Keratinocyte (primary cell): ENCODE results near the gene MYL10. TPM values are rescaled to one million over a fixed set of nuclear protein-coding genes. Genes with fewer than 3 reads are reported as not detected.

Experiments
- DNase-seq: peaks from one replicate; pipeline ENCODE4 v3.0.0-alpha.2; 2011; ENCODE audit warnings: low read depth, missing footprints, low spot score
- FAIRE-seq: peaks from 2 replicates; lab custom pipeline; 2011; peaks lifted over from hg19 to GRCh38; lab: Jason Lieb, UNC
- H2AFZ ChIP-seq: 2 replicates; pipeline ENCODE4 v1.6.0; 2012; ENCODE audit warnings: low read length, control low read depth, inconsistent platforms; ENCODE audit not compliant: control insufficient read depth
- H3K27ac ChIP-seq: 2 replicates; pipeline ENCODE4 v1.5.1; 2011; ENCODE audit warnings: low read length; ENCODE audit not compliant: control insufficient read depth, insufficient read depth
- H3K27me3 ChIP-seq: 3 replicates; pipeline ENCODE4 v1.6.0; 2011; ENCODE audit warnings: low read length; ENCODE audit not compliant: control insufficient read depth, insufficient read depth; ENCODE audit errors: extremely low read depth
- H3K36me3 ChIP-seq, 2 experiments: 2 replicates in 1 of 2; 3 replicates in 1 of 2; pipeline ENCODE4 v1.5.1; 2011; ENCODE audit warnings: low read length in 2 of 2, mild to moderate bottlenecking in 1 of 2; ENCODE audit not compliant: control insufficient read depth in 2 of 2, insufficient read depth in 2 of 2; ENCODE audit errors: extremely low read depth in 1 of 2
- H3K4me1 ChIP-seq: 3 replicates; pipeline ENCODE4 v1.5.1; 2011; ENCODE audit warnings: low read length; ENCODE audit not compliant: control insufficient read depth, insufficient read depth; ENCODE audit errors: extremely low read depth
- H3K4me2 ChIP-seq: 3 replicates; pipeline ENCODE4 v1.6.0; 2011; ENCODE audit warnings: low read depth, low read length; ENCODE audit not compliant: control insufficient read depth, insufficient read depth; ENCODE audit errors: extremely low read depth
- H3K4me3 ChIP-seq, 3 experiments: fragments of 200-600 bp in 1 of 3; sonication (generic) in 1 of 3; 2 replicates in 2 of 3; 3 replicates in 1 of 3; pipeline ENCODE4 v1.5.1; 2011 to 2016; ENCODE audit warnings: low read length in 3 of 3, mild to moderate bottlenecking in 3 of 3, control low read depth in 2 of 3, inconsistent platforms in 1 of 3, low read depth in 1 of 3, mixed read lengths in 1 of 3, mixed run types in 1 of 3, moderate library complexity in 1 of 3; ENCODE audit not compliant: control insufficient read depth in 2 of 3, insufficient read depth in 2 of 3; ENCODE audit errors: extremely low read depth in 1 of 3
- H3K79me2 ChIP-seq: 2 replicates; pipeline ENCODE4 v1.6.0; 2012; ENCODE audit warnings: low read length; ENCODE audit not compliant: control insufficient read depth, insufficient read depth
- H3K9ac ChIP-seq: 3 replicates; pipeline ENCODE4 v1.6.0; 2011; ENCODE audit warnings: low read length; ENCODE audit not compliant: control insufficient read depth, insufficient read depth; ENCODE audit errors: extremely low read depth
- H3K9me1 ChIP-seq: 3 replicates; pipeline ENCODE4 v1.6.0; 2011; ENCODE audit warnings: low read length; ENCODE audit not compliant: control insufficient read depth, insufficient read depth; ENCODE audit errors: extremely low read depth
- H3K9me3 ChIP-seq: 2 replicates; pipeline ENCODE4 v1.5.1; 2012; ENCODE audit warnings: low read depth, low read length; ENCODE audit not compliant: control insufficient read depth
- H4K20me1 ChIP-seq: 3 replicates; pipeline ENCODE4 v1.6.0; 2011; ENCODE audit warnings: low read length; ENCODE audit not compliant: control insufficient read depth, insufficient read depth; ENCODE audit errors: extremely low read depth
- EZH2 ChIP-seq: IDR thresholded peaks from one replicate; pipeline ENCODE4 v1.6.1; 2012; ENCODE audit warnings: inconsistent platforms, mild to moderate bottlenecking, low read length, moderate library complexity
- dilution Hi-C: fragments of 300-500 bp; cut with MboI; formaldehyde crosslinking; loops from one replicate; pipeline ENCODE4 v1.7.0; 2020; ENCODE audit warnings: low sequenced_read_pairs; ENCODE audit not compliant: extremely low pct_ligation_motif_present
- polyA plus RNA-seq, 5 experiments: library from polyadenylated mRNA; depleted of rRNA in 3 of 5; stranded (reverse) in 3 of 5; stranded (forward) in 1 of 5; unstranded in 1 of 5; fragments of >200 nt; gene quantifications; 1 replicate in 1 of 5; 2 replicates in 3 of 5; 3 replicates in 1 of 5; pipeline versions ENCODE4 v1.2.1 to v1.2.3, GENCODE V29; 2011 to 2012; ENCODE audit warnings: missing spikeins in 2 of 5, low read depth in 1 of 5, low replicate concordance in 1 of 5
- TF ChIP-seq, protein P1 (sequence below), 3 experiments: IDR thresholded peaks in 1 of 3; conservative IDR thresholded peaks in 1 of 3; optimal IDR thresholded peaks in 1 of 3; 2 replicates in 2 of 3; 3 replicates in 1 of 3; pipeline versions ENCODE3 to v1.5.1; 2011; ENCODE audit warnings: low read length in 3 of 3, mild to moderate bottlenecking in 3 of 3, moderate library complexity in 2 of 3, control low read depth in 1 of 3, inconsistent platforms in 1 of 3; ENCODE audit not compliant: insufficient read depth in 2 of 3; ENCODE audit errors: extremely low read depth in 1 of 3

The MYL10 gene
- polyA plus RNA-seq, 1 donor (not counting 4 experiments of a cell fraction or from before 2014, with no cell fraction given) = not detected

DNA sequence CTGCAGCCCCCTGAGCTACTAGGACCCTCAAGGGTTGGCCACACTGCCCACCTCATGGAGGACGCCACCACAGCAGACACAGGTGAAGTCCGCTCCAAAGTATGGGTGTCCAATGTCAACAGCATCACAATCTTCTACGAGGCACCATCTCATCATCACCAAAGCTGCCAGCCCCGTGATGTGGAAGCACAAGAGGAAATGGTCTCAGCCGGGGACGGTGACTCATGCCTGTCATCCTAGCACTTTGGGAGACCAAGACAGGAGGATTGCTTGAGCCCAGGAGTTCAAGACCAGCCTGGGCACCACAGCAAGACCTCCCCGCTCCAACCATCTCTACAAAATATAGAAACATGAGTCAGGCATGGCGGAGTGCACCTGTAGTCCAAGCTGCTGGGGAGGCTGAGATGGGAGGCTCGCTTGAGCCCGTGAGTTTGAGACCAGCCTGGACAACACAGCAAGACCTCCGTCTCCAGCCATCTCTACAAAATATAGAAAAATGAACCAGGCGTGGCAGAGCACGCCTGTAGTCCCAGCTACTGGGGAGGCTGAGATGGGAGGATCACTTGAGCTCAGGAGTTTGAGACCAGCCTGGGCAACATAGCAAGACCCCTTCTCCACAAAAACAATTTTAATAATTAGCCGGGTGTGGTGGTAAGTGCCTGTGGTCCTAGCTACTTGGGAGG lies 48.8 kb upstream of the MYL10 start:
- no peaks in the 10 kb centered on the region for H3K27me3 ChIP-seq
- dilution Hi-C loops = no loop called here
- H4K20me1 ChIP-seq = no peaks in the 10 kb centered on the region
- no peak overlapping the region for H3K4me2 ChIP-seq
- no peak overlapping the region for H2AFZ ChIP-seq
- H3K36me3 ChIP-seq = no peaks in the 10 kb centered on the region
- no peak overlapping the region for H3K4me3 ChIP-seq
- TF ChIP-seq, protein P1, sequence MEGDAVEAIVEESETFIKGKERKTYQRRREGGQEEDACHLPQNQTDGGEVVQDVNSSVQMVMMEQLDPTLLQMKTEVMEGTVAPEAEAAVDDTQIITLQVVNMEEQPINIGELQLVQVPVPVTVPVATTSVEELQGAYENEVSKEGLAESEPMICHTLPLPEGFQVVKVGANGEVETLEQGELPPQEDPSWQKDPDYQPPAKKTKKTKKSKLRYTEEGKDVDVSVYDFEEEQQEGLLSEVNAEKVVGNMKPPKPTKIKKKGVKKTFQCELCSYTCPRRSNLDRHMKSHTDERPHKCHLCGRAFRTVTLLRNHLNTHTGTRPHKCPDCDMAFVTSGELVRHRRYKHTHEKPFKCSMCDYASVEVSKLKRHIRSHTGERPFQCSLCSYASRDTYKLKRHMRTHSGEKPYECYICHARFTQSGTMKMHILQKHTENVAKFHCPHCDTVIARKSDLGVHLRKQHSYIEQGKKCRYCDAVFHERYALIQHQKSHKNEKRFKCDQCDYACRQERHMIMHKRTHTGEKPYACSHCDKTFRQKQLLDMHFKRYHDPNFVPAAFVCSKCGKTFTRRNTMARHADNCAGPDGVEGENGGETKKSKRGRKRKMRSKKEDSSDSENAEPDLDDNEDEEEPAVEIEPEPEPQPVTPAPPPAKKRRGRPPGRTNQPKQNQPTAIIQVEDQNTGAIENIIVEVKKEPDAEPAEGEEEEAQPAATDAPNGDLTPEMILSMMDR (optimal IDR thresholded peaks at IDR 0.05 in 1 of 3, IDR thresholded peaks at IDR 0.05 in 1 of 3, conservative IDR thresholded peaks at IDR 0.05 in 1 of 3; ENCODE audit: extremely low read depth in 1 of 3, insufficient read depth in 2 of 3, low read length in 3 of 3) = no peak
- no peak for TF ChIP-seq EZH2
- no peaks in the 10 kb centered on the region for H3K9me1 ChIP-seq
- H3K9ac ChIP-seq = no peak overlapping the region
- H3K4me1 ChIP-seq = peaks cover 8% of the 10 kb centered on the region
- DNase-seq (no peak), FAIRE-seq (no peak)
- H3K9me3 ChIP-seq = no peaks in the 10 kb centered on the region
- H3K79me2 ChIP-seq = no peaks in the 10 kb centered on the region
- no peak overlapping the region for H3K27ac ChIP-seq

DNA sequence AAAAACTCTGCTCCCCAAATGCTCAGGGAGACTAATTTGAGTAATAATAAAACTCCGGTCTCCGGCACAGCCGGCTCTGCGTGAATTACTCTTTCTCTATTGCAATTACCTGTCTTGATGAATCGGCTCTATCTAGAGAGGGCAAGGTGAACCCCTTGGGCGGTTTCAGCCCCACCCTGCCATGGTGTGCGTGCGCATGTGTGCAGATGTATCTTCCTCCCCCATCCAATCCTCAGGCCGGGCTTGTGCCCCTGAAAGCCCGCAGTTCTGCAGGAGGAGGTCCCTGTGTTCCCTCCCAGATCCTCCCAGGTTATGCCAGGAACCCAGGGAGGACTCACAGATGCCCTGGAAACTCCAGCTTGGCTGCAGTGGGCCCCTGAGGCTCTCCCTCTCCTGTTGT lies 48.3 kb upstream of the MYL10 start:
- Histone ChIP-seq H3K79me2 (no peaks in the 10 kb centered on the region), H3K36me3 (no peaks in the 10 kb centered on the region), H3K9me3 (no peaks in the 10 kb centered on the region), H3K27me3 (no peaks in the 10 kb centered on the region), H3K9me1 (no peaks in the 10 kb centered on the region), H3K27ac (no peak overlapping the region), H3K4me2 (peak overlapping the region; percentile 41), H3K4me1 (peaks cover 8% of the 10 kb centered on the region), H3K9ac (no peak overlapping the region), H4K20me1 (no peaks in the 10 kb centered on the region), H3K4me3 (no peak overlapping the region), H2AFZ (peak overlapping the region; percentile 33)
- TF ChIP-seq, protein P1 (optimal IDR thresholded peaks at IDR 0.05 in 1 of 3, IDR thresholded peaks at IDR 0.05 in 1 of 3, conservative IDR thresholded peaks at IDR 0.05 in 1 of 3; ENCODE audit: extremely low read depth in 1 of 3, insufficient read depth in 2 of 3, low read length in 3 of 3) = no peak
- TF ChIP-seq EZH2 = no peak
- FAIRE-seq = no peak
- no peak for DNase-seq
- dilution Hi-C loops = no loop called here
